HG03108 (cell line): ENCODE data around the gene MSL1.

Experiments used
- ATAC-seq: cut with Tn5 transposase; IDR thresholded peaks from one replicate; pipeline ENCODE4 v1.9.1; 2021; ENCODE audit warnings: moderate library complexity; ENCODE audit not compliant: unreplicated experiment

Gene MSL1

GRCh38 chr17:40173778-40174135 is 52.0 kb downstream of the MSL1 start:
- ATAC-seq = no peak

GRCh38 chr17:40174514-40174913 is 52.7 kb downstream of the MSL1 start:
- ATAC-seq = no peak

GRCh38 chr17:40175928-40176753 is 54.4 kb downstream of the MSL1 start:
- ATAC-seq = no peak

GRCh38 chr17:40176754-40177110 is 55.0 kb downstream of the MSL1 start:
- ATAC-seq = no peak

- no peak for ATAC-seq
Measured at GRCh38 chr17:40177275-40177874, 55.6 kb downstream of the MSL1 start, which contains the start of gene RAPGEFL1. Gene RAPGEFL1 (plus strand): TSS chr17:40177470. CDS start chr17:40177862, 392 bp downstream.

GRCh38 chr17:40178021-40178601 is 56.3 kb downstream of the MSL1 start:
- no peak for ATAC-seq

- no peak for ATAC-seq
Measured at GRCh38 chr17:40178660-40179059, 56.9 kb downstream of the MSL1 start.

GRCh38 chr17:40179923-40180659 is 58.3 kb downstream of the MSL1 start:
- no peak for ATAC-seq

- ATAC-seq = no peak
Measured at GRCh38 chr17:40180694-40181093, 58.9 kb downstream of the MSL1 start.

- ATAC-seq = no peak
Measured at GRCh38 chr17:40181205-40181604, 59.4 kb downstream of the MSL1 start.

GRCh38 chr17:40182606-40183005 is 60.8 kb downstream of the MSL1 start:
- ATAC-seq = no peak
